Sigmoid colon (tissue), 4 donors: ENCODE results near the gene KCNH1.

Experiments
- CTCF ChIP-seq, 4 experiments: fragments of 450-650 bp in 3 of 4; fragments of 200-600 bp in 1 of 4; IDR thresholded peaks; one replicate each; pipeline ENCODE4 v1.5.1; 2016 to 2019; ENCODE audit warnings: antibody characterized with exemption in 4 of 4, mild to moderate bottlenecking in 3 of 4, moderate library complexity in 2 of 4
- EP300 ChIP-seq, 4 donors: sonication (generic); formaldehyde crosslinking; IDR thresholded peaks; one replicate each; pipeline ENCODE4 v1.6.1; 2017; ENCODE audit warnings: antibody characterized with exemption in 4 of 4
- POLR2A ChIP-seq, 2 donors: fragments of 450-650 bp; IDR thresholded peaks; one replicate each; pipeline ENCODE4 v1.6.1; 2016; ENCODE audit warnings: antibody characterized with exemption in 2 of 2, mild to moderate bottlenecking in 2 of 2, moderate library complexity in 2 of 2

GRCh38 chr1:210775289-210775688 lies 358.7 kb downstream of the KCNH1 start:
- TF ChIP-seq EP300 (IDR thresholded peaks at IDR 0.05) (no peak), CTCF (IDR thresholded peaks at IDR 0.05) (no peak), POLR2A (IDR thresholded peaks at IDR 0.05) (no peak)
